GM19467 (cell line): ENCODE measurements around the gene ASB10.

Source experiments
- ATAC-seq: cut with Tn5 transposase; IDR thresholded peaks from one replicate; pipeline ENCODE4 v1.9.1; 2021; ENCODE audit warnings: mild to moderate bottlenecking, moderate library complexity; ENCODE audit not compliant: unreplicated experiment

The ASB10 gene

DNA sequence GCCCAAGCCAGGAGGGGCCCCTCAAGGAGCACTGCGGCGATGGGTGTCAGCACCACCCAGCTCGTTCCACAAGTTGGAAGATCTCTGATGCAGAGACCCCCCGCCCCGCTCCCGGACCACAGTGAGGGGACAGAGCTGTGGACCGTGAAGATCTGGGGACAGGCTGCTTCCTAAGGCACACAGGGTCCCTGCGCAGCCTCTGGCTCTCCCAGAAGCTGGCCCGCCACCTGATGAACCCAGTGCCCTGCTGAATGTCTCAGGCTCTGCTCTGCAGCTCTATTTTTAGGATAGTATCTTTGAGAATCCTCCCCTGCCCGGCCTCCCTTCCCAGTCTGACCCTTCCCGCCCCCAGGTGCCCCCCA is 49.3 kb downstream of the ASB10 start:
- ATAC-seq = no peak

DNA sequence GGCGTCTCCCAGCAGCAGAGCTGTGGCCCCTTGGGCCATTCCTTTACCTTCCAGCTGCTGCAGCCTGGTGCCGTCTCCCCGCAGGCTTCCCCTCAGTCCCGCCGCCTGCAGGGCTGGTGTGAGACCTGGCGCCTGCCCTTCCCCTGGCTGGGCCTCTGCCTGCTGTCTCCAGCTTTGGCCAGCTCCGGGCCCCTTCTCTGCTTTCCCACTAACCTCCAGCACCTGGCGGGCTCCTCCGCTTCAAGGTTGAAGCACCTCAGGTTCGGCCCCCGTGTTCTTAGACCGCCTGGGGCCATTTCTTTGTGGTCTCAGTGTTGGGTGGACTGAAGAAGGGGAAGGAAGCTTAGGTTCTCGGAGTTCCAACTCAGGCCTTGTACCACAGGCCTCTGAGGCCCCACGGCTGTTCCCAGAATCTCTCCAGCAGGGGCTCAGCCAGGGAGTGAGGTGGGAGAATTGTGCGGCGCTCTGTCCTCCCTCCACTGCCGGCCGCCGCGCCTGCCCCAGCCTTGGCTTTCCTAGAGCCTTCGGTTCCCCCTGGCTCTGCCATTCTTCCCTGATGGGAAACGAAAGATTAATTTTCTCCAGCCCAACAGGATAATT is 49.9 kb downstream of the ASB10 start:
- ATAC-seq = no peak

DNA sequence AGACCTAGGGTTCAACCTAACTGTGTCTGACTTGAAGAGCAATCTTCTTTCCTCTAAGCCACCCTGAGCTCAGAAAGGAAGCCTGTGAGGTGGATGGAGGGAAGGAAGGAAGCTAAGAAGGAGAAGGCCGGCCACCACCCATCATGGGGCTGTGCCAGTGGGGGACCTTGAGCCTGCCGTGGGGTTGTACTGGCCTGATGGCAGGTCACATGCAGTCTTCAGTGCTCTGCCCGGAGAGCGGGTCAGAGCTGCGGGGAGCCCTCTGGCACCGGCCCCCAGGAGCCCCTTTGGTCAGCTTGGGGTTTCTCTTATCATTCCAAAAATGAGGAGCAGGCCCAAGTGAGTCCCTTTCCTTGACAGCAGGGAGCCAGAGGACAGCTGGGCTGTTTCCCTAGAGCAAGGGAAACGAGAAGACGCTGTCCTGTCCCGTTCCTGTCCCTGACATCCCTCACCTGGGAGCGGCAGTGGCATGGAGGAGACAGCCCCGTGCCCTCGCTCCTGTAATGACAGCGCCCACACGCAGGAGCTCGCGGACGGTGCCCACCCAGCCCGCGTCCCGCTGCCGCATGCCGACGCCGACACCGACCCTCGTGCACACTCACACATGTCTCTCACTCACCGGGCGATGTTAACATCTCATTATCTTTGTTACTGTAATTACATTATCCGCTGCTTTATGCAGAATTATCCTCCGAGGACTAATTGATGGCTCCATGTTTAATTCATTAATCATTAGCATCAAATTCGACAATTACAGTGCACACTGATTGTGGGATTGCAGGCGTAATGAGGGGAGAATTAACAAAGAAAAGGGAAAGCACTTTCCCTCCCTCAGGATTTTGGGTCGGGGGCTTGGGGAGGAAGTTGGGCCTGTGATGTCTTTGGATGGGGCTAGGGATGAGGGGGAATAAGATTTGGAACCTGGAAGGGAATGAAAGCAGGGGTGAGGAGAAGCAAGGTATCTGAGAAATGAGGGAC is 50.9 kb downstream of the ASB10 start:
- no peak for ATAC-seq

DNA sequence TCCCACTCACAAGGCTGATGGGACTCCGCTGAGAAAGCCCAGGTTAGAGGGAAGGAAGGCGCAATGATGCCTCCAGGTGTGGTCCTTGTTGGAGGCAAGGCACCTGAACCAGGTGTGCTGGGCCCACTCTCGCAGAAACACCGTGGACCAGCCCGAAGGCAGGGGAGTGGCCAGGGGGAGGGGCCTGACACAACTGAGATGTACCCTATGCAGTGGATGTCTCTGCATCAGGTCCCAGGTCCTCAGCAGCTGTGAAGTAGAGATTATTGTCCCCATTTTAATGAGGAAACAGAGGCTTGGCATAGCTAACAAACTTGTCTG is 51.6 kb downstream of the ASB10 start:
- no peak for ATAC-seq

DNA sequence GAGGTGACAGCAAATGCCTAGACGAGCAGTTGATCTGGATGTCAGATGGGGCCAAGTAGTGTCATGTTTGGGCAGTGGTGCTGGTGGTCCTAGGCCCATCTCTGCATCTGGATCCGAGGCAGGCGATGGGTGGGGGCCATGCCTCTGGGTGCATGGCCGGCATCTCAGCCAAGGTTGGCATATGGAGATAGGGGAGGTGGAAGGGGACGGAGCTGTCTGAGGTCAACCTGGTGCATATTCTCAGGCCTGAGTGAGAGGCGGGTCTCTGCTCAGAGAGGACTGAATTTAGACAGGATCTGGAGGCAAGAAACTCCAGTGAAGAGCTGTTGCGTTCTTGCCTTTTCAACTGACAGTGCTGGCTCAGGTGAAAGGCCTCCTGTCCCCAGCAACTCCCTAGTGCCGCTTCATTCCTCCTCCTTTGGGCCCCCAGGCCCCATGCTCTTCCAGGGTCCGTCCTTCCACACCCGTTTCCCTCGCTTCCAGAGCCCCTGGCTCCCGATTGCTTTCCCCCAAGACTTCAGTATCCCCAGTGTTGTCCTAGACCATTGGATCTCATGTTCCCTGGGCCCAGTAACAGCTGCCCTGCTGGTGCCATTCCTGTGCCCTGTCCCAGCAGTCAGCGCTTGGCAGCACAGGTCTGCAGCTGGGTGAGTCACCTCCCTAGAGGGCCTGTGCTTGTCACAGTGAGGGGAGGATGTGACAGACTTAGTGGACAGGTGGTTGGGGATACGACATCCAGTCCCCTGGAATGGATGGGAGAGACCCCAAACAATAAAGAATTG is 52.1 kb downstream of the ASB10 start:
- no peak for ATAC-seq

DNA sequence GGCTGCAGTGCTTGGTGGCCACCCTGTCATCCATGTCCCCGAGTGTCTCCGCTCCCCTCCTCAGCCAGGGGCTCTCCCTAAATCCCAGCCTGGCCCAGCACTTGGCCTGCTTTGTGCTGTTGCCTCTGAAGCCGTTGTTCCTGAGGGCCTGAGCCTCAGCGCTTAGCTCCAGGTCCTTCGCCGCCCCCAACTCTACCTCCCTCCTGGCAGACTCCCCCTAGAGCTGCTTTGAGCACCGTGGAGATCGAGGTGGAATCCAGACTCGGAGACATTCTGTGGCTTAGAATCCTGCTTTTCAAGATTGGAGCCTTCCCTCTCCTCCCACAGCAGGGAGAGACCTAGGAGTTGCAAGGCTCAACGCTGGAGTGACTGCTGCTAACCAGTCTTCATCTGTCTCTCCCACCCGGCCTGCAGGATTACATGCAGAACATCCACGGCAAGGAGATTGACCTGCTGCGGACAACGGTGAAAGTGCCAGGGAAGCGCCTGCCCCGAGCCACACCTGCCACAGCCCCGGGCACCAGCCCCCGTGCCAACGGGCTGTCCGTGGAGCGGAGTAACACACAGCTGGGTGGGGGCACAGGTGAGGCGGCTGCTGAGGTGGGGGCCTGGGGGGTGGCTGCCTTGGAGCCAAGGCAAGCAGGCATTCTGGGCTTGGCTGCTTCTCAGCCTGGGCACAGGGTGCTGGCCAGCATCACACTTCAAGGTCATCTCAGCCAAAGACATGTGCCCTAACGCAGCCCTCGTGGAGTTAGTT is 52.9 kb downstream of the ASB10 start:
- ATAC-seq = no peak

DNA sequence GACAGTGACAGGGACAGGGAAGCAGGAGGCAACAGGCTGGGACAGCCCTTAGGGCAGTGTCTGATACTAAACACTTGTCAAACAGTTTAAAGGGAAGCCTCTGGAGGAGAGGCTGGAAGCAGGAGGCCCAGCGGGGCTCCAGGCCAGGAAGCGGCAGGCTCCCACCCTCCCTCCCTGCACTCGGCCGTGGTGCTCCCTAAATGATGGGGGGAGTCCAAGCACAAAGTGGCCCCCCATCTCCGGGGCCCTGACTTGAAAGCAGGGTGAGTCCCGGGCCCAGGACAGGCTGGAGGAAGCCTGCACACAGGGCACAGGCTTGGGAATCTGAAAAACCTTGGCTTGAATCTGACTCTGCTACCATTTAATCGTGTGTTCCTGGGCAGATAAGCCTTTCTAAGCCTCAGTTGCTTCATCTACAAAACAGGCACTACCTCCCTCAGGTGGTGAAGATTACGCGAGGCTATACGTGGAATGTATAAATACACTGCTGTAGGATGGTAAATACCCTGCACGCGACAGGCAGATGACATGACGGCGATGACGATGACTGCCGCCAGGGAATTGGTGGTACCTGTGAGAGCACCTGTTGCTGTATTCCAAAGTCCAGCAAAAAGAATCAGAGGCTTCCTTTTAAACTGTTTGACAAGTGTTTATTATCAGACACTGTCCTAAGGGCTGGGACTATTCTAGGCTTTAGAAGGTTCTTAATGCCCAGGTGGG is 53.6 kb downstream of the ASB10 start:
- ATAC-seq = no peak

DNA sequence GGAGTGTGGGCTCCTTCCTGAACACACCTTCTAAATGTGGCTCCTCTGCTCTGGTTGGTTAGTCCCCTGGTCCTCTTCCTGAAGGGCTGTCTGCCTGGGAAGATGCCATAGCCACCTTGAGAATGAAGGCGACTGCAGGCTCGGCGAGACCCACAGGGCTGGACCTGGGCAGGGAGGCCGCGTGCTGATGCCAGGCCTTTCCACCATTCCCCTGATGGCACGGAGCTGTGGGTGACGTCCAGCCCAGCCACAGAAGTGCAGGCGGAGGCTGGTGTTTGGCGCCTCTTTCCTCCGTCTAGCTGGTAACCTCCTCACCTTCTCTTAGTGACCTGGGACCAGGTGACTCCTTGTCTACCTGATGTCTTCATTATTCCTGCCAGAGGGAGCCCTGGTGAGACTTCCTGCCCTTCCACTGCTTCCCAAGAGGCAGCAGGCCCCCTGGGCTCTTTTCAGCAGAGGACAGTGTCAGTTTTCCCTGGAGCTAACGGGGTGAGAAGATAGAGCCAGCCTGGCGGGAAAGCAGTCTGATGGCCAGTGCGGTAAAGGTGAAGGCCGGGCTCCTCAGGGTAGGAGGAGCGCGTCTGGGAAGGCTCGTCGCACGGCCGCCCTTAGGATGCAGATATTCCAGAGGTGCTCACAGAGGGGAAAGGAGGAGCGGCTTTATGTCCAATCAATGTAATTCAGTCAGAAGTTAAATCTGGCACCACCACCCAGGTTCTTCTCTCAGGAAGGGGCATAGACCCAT is 54.4 kb downstream of the ASB10 start:
- no peak for ATAC-seq

DNA sequence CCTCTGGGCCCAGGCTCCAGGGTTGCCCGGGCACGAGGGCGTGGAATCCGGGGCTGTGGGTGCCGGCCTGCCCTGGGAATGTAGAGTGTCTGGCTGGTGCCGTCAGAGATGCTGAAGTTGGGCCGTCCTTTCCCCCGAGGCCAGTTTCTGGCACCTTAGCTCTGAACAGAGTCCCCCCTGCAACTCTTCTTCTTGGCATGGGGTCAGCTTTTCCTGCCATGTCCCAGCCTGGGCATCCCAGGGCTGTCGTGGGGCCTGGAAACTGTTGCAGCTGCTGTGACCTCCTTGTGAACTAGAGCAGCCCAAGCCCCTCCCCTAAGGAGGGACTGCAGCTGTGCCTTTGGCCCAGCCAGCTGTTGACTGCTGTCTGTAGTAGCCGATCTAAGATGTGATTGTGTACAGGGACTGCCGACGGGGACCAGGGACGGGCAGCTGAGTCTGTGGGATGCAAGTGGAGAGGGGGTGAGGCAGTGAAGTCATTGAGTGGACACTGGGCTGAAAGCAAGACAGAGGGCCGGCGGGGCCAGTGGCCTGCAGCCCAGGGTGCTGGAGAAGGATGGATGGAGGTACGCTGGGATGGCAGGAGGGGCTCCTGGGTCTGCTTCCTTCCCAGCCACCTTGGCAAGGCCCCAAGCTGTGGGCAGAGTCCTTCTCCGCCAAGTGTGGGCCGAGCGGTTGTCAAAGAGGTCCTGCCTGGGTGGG is 55.3 kb downstream of the ASB10 start:
- ATAC-seq = no peak

DNA sequence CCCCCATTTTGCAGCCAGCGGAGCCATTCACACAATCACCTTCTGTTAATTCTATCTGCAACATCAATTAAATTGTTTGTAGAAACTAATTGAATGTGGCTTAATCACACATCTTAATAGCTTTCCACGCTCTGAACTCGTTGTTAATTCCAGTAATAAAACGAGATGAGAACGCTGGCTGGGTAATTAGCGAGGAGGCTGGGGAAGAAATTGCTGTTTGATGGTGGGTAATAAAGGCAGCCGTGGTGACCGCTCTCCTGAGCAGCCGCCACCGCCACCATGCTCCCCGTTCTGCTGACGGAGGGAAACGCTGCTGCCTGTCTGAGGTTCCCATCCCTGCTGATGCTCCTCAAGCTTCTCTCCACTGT is 55.8 kb downstream of the ASB10 start:
- ATAC-seq = no peak

DNA sequence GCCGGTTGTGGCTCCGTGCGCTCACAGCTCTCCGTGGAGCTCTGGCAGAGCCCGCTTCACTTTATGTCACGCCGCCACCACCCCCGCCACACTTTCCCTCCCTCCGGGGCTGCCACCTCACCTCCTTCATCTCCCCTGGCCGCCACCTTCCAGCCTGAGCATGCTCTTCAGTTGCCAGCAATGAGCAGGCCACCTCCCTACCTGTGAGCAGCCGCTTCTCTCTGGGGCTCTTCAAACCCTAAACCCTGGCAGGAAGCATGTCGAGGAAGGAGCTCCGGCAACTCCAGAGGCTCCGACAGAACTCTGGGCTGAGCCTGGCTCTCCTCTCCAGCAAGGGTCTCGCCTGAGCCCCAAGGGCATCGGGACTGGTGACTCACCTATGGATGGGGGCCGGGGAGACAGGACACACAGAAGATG is 56.3 kb downstream of the ASB10 start:
- ATAC-seq = no peak

DNA sequence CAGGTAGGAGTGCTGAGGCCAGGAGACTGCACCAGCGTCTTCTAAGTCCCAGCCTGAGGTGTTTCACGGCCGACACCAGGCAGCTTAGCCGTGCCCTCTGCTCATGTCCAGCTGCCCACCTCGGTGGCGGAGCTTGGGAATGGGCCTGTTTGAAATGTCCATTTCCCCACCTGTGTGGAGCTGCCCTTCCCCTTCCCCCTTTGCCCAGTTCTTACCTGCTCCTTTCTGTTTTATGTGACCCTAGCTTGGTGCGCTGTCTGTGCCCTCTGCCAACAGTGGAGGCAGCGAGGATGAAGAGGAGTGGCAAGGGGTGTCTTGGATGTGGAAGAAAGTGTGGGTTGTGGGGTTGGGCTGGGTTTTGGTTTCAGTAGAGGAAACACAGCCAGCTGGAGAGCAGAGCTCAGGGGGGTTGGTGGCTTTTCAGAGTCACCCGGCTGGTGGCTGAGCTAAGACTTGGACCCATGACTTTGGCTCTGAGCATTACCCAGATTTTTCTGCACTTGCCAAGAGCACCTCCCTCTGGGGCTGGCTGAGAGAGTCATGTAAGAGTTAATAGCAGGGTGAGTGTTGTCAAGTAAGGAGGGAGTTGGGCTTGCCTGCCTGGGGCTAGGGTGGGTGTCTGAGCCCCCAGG is 57.0 kb downstream of the ASB10 start:
- no peak for ATAC-seq

DNA sequence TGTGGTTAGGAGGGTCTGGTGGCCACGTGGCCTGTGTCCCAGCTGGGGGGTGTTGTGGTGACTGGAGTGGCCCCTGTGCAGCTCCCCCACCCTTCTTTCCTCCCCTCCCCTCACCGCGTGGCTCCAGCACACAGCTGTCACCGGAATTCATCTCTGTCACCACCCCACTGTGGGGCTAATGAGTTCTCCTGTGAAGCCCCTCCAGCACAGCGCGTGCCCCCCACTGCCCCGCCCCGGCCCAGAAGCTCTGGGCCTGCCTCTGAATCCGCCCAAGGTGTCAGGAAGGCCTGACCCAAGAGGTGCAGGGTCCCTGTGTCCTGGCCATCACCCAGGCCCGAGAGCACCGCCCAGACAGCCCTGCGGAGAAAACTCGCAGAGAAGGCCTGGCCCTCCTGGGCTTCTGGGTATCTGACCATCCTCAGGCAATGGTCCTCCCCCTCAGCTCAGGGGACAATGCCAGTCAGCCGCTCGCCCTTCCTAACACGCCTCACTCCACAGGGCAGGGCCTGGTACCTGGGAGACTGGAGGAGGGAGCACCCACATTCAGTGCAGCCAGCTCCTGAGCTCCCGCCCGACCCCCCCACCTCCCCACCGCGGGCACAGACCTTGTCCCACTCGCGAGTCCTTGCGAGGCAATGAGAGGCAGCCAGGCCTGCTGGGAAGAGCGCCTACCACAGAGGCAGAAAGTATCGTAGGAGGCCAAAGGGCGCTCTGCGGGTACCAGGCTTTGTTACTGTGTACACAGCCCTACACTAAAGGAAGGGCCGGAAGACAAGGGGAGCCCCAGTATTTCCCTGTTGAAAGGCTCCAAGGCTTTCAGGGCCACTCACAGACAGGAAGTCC is 57.7 kb downstream of the ASB10 start:
- no peak for ATAC-seq

DNA sequence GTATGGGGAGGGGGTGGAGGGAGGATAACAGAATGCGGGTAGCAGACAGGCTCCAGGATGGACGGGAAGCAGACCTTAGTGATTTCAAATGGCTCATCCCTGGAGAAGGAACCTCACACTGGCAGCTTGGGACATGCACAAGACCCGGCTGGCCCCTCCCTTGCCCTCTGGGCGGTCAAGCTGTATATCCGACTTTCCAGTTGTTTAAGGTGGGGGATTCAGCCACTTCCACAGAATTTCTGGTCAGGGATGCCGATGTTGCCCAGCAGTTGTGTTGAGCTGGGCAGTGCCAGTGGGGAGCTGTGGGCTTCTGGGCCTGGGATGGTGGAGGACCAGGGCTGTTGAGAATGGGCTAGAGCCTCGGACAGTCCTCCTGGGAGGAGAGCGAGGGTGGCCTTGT is 58.3 kb downstream of the ASB10 start:
- ATAC-seq = no peak

DNA sequence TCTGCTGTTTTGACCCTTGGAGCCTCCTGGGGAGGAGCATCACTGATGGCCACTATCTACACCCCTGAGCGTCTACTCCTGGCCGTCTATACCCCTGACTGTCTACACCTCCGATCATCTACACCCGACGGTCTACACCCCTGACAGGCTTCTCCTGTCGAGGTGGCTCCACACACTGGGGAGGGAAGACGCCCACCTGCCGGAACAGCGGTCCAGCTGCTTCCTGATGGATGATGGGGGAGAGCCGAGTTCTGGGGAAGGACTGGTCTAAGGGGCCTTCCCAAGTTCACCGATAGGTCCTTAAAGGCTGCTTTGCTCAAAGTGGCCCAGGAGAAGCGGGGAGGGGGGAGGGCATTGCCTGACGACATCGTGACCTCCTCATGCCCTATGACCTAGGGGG is 58.9 kb downstream of the ASB10 start:
- ATAC-seq = no peak

DNA sequence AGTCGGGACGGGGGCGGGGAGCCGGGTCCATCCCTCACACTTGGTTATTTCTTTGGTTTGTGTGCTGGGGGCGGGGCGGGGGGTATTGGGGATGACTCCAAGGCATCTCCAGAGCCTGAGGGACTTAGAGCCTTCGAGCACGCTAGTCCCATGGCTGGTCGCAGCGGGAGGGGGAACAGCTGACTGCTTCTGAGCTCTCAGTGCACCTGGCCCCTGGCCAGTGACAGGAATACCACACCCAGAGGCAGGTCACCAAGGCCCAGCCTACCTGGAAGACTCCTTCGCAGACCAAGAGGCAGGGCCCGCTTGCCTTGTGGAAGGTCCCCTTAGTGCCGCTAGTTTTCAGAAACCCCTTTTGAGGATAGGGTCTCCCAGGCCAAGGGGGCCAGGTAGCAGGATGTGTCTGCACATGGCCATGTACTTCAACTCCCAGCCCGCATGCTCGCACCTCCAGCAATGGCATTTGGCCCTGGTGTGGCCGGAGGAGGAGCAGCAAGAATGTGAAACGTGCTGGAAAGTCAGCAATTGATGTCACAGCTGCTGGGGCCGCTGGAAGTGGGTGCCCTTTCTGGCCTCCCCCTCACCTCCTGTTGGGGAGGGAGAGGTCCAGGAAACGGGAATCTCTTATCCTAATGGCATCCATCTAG is 60.4 kb downstream of the ASB10 start:
- no peak for ATAC-seq

DNA sequence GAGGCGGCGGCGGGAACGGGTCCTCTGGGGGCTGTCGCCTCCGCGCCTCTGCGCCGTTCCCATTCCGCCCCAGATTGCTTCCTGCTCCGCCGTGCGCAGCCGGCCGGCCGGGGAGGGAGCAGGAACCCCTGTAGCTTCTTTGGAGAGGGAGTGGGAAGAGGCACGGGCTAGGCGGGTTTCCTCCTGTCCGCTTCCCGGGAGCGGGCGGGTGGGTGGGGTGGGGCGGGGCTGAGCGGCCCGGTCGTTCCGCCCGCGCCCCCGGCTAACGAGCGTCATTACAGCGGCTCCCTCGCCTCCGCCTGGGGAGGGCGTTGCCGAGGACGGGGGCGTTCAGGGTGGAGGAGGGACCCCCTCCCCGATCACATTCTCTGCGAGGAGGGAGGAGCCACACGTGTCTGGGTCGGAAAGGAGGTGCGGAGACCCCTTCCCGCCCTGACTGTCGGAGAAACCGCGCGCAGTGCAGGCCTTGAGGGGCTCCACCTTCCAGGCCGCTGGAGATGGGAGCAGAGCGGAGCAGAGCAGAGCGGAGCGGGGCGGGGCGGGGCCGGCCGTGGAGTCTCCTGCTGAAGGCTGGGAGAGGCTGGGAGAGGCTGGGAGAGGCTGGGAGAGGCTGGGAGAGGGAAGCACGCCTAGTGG is 61.1 kb downstream of the ASB10 start:
- ATAC-seq = no peak
